Medulla oblongata (tissue), 1 donor: ENCODE results near the gene TMEM141.

ENCODE experiments used
- DNase-seq: peaks from one replicate; pipeline ENCODE4 v3.0.0-alpha.2; 2015; ENCODE audit errors: extremely low spot score

The TMEM141 gene

DNA sequence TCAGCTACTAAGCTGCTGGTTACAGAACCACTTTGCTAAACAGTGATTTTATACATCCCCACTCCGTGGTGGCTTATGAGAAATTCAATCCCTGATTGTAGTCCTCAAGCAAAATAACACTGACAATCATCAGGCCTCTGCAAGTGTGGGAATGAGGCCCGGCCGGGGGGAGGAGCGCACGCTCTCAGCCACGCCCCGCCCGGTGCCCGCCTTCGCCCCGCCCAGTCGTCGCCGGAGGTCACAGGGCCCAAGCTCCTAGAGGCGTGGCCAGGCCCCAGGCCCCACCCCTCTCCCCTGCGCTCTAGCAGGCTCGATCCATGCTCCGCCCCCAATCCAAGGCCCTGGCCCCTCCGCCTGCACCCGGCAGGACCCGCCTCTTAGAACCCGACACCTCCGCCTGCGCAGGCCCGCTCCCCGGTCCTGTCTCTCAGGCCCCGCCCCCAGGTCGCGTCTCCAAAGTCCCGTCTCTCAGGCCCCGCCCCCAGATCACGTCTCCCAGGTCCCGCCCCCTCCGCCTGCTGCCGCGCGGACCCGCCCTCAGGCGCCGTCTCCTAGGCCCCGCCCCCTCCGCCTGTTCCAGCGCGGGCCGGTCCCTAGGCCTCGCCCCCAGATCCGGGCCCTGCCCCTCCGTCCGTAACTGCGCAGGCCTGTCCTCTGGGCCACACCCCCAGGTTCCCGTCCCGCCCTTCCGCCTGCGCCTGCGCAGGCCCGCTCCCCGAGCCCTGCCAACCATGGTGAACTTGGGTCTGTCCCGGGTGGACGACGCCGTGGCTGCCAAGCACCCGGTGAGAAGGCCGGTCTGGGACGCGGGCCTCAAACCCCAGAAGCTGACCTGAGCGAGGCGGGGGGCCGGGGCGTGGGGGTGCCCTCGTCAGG, at the start of gene TMEM141:
TMEM141 (plus strand) TSS at position 705 of the 876 bp plus-strand sequence; CDS start at position 732, 27 bp downstream.
- peak; percentile 99 for DNase-seq

DNA sequence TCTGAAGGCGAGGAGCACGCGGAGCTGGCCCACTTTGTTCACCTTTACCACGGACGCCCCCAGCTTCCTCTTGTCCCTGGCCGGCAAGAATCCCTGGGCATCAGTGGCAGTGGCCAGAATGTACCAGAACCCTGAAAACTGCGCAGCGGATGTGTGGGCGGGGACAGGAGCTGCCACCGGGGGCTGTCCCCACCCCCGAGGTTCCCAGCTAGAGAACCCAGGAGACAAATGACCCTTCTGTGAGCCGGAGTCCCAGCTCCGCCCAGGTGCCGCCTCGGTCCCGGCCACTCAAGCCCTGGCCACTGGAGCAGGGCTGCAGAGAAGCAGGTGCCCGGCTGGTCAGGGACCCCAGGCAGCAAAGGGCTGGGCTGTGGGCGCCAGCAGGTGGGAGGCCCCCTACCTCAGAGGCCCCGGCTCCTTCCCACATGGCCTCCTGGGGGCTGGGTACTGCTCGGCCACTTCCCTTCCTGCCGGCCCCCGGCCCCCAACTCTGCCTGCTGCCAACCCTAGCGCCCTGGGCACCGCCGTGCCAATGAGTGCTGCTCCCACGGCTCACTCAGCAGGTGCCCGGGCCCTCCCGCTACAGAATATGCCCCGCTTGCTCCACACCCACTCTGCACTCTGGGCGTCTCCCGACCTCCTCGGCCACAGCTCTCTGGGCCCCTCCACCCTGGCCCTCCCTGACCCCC, 49.1 kb upstream of the TMEM141 start:
- DNase-seq: no peak

DNA sequence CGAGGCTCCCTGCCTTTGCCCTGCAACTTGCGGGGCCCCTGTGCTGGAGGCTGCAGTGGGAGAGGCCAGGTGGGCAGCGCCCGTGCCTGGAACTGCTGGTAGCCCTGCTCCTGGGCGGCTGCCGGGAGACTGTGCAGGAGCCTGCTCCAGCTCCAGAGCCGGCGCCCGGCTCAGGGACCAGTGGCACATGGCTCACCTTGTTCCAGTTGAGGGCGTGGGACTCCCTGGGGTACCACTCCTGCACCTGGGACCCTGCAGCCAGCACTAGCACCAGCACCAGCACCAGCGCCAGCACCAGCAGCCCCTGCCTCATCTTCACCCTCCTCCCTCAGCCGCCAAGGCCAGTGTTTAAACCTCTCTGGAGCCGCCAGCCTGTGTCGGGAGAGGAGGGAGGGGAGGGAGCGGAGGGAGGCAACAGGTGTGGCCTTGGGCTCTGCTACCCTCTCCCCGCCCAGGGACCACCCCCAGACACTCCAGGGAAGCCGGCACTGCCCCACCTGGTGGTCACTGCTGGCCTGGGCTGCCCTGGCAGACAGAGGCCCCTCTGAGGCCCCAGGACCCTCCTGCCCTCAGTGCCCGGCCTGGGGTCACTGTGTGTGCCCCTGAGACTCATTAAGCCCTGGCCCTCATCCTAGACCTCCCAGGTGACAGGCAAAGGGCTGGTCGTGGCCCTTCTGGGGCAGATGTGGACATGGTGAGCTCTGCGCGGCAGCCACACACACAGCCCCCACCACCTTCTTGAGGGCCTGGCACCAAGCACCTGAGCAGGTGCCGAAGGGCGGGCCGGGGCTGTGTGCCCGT, 48.4 kb upstream of the TMEM141 start, which contains the start of gene LCN10:
LCN10 (minus strand) TSS at position 350 of the 801 bp plus-strand sequence; CDS start at position 313, 37 bp downstream.
- no peak for DNase-seq

DNA sequence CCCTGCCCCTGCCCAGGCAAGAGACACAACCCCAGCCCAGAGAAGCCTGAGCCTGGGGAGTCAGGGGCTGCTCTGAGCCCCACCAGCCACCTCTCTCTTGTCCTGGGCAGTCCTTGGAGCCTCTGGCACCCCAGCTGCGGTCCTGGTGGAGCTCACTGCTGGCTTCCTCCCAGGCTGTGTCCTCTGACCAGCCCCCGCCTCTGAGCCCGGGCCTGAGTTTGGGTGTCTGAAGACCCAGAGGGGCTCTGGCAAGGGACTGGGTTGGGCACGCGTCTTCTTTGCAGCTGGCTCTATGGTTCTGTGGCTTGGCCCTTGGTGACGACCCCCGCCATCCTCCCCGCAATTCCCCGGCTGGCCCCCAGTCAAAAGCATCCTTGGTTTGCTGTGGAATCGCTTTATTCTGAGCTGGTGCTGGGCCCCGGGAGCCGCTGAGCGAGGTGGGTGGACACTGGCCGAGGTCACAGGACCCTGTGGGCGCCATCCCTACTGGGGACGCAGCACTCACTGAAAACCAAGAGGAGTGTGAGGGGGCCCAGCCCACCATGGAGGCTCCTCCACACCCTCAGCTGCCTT, 47.4 kb upstream of the TMEM141 start:
- DNase-seq: no peak

DNA sequence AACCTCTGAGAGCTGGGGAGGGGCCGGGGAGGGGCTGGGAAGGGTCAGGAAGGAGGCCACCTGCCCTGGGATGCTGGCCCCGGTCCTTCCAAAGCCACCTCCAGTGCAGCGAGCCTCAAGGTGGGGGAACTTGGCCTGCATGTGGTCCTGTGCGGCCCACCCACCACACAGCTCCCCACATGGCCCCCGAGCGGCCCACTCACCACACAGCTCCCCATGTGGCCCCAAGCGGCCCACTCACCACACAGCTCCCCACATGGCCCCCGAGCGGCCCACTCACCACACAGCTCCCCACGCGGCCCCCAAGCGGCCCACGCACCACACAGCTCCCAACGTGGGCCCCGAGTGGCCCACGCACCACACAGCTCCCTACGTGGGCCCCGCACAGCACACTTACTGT, 46.4 kb upstream of the TMEM141 start:
- DNase-seq: no peak

DNA sequence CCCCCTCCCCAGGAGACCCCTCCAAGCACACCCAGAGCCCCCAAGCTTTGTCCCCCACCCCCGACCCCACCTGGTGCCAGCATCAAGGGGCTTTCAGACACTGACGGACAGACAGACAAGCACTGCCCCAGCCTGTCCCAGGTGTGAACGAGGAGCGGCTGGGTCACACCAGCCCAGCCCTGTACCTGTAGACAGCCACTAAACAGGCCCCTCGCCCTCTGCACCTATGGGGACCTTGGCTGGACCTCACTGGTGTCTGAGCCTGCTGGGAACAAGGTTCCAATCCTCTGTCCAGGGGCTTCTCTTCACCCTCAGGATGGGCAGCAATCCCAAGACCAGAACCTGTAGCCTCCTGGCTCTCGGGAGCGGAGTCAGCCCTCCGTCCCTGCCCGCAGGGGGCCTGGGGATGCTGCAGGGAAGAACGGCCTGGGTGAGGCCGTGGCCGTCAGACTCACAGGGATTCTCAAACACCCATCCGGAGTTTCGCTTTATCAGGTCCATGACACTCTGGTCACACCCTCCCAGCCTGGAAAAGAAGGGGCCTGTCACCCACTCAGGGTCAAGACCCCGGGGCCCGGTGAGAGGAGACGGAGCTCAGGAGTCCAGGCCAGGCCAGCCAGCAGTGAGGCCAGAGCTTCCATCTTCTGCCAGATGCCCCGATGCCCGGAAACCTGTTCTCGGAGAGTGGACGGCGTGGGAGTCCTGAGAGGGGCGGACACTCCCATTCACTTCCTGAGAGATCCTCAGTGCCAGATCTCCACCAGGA, 45.6 kb upstream of the TMEM141 start:
- no peak for DNase-seq

DNA sequence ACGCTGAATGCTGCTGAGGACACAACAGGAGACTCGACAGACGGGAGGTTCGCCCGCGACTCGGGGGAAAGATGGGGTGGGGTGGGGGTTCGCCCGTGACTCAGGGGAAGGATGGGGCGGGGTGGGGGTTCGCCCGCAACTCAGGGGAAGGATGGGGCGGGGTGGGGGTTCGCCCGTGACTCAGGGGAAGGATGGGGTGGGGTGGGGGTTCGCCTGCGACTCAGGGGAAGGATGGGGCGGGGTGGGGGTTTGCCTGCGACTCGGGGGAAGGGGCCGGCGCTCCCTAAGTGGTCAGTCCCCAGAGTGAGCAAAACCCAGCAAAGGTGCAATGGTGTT, 45.0 kb upstream of the TMEM141 start:
- DNase-seq: no peak

DNA sequence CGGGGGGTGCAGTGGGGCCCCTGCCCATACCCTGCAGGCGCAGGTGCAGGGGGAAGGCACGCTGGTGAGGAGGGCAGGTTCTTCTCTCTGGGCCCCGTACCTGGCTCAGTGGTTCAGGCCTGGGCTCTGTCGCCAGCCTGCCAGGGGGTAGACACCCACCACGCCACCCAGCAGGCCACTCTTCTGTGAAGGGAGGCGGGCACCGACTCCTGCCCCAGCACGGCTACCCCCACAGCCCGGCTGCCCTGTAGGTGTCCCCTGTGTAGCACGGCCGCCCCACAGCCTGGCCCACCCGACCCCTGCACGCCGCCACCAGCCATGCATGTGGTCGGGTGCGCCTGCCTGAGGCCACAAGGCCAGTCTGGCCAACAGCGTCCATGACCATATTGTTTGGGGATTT, 44.5 kb upstream of the TMEM141 start:
- no peak for DNase-seq

DNA sequence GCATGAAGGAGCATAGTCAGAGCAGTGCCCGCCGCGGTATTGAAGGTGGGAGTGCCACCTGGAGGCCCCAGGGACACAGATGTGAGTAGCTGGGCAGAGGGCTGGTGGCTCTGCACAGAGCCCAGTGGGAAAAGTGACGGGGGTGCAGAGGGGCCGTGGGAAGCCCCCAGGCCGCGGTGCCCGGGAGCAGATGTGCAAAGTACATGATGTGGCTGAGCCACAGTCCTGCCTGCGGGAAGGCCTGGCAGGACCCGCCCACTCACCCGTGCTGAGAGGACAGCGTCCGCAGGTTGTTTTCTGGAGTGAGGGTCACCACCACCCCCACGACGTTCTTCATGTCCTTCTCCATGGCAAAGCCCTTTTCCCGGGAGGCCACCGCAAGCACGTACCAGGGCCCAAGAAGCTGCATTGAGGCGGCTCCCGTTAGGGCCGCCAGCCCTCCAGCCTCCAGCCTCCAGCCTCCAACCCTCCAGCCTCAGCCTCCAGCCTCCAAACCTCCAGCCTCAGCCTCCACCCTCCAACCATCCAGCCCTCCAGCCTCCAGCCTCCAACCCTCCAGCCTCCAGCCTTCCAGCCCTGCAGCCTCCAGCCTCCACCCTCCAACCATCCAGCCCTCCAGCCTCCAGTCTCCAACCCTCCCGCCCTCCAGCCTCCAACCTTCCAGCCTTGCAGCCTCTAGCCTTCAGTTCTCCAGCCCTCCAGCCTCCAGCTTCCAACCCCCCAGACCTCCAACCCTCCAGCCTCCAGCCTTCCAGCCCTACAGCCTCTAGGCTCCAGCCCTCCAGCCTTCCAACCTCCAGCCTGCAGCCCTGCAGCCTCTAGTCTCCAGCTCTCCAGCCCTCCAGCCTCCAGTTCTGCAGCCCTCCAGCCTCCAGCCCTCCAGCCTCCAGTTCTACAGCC, 43.7 kb upstream of the TMEM141 start:
- DNase-seq: no peak

DNA sequence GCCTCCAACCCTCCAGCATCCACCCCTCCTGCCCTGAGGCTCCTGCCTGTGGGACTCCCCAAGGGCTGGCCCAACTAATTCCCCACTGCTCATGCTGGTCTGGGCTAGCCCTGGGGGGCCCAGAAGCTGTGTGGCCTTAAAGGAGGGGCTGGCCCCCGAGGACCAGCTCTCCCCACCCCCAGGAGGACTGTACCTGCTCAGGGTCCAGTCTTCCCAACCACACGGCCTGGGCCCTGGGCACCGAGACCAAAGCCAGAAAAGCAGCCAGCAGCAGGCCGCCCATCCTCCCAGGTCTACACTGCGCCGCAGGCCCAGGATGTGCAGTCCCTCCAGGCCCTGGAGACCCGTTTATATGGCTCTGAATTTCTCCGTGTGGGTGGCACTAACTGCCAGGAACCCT, 42.9 kb upstream of the TMEM141 start, which contains the start of gene LCN6:
LCN6 (minus strand) TSS at position 325 of the 400 bp plus-strand sequence; CDS start at position 283, 42 bp downstream.
- no peak for DNase-seq

DNA sequence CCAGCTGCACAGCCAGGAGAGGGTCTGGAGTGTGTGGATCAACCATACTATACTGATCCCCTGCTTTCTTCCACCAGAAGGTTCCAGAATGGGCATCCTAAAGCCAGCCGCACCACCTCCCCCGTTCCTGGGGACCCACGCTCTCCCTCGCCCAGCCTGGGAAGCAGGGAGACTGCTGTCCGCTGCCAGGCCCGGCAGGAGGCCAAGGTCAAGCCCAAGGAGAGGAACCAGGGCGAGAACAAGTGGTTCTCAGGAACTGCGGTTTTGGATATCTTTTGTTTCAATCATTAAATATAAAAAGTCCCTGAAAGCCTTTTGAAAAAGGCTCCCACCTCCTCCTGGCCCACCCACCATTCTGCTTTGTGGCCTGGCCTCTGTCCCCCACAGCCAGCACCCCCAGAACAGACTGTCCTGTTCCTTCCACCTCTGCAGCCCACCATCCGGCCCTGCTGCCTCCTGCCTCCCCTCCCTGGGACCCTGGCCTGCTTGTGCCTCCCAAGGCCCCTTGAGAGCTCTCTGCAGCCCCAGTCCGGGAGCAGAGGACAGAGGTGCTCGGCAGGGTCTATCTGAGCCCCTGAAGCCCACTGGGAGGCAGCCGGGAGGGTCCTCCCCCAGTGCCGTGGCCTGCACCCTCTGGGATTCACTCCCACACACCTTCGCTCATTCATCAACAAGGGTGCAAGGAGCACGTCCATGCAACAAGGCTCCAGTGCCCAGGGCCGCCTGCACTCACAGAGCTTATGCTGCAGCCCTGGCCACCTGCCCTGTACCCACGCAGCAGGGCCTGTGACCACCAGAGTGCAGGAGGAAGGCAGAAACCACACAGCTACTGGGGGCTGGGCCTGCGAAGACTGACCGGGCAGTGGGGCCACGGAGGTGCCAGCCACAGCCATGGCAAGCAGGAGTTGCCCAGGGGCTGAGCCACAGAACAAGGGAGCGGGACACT, 42.2 kb upstream of the TMEM141 start:
- DNase-seq: no peak

DNA sequence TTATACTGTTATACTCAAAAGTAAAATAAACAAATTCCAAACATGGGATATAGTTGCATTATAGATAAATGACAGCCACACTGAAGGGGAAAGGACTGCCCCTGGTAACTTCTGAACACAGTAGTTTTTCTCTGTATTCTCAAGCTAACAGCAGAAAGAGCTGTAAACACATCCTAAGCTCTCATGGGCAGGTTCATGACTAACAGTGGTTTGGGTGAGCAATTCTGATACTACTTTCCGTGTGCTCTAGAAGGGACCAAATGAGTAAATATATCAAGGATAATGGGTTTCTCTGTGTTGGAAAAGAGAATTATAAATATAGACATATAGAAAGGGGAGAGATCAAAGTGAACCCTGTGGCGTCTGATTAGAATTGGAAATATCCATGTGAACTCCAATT, 40.6 kb upstream of the TMEM141 start:
- no peak for DNase-seq

DNA sequence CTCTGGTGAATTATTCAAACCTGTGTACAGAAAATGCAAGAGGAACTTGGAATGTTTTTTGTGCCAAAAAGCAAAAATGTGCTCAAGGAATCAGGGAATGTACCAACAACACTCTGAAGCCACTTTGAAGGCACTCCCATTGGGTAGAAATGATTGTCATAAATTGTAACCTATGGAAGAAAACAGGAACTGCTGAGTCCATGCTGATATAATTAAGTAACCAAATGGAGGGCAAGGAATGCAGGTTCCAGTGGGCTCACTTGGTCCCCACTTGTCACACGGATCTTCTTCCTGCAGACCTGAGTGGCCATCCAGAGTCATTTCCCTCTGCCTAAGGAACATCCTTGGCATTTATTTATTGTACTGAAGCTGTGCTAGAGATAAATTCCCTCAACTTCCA, 39.9 kb upstream of the TMEM141 start:
- DNase-seq: no peak

DNA sequence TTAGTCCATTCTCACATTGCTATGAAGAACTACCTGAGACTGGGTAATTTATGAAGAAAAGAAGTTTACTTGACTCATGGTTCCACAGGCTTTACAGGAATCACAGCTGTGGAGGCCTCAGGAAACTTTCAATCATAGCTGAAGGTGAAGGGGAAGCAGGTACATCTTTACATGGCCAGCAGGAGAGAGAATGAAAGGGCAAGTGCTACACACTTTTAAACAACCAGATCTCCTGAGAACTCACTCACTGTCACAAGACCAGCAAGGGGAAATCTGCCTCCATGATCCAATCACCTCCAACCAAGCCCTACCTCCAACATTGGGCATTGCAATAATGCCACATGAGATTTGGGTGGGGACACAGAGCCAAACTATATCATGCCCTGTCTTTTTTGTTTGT, 39.3 kb upstream of the TMEM141 start:
- DNase-seq: no peak

DNA sequence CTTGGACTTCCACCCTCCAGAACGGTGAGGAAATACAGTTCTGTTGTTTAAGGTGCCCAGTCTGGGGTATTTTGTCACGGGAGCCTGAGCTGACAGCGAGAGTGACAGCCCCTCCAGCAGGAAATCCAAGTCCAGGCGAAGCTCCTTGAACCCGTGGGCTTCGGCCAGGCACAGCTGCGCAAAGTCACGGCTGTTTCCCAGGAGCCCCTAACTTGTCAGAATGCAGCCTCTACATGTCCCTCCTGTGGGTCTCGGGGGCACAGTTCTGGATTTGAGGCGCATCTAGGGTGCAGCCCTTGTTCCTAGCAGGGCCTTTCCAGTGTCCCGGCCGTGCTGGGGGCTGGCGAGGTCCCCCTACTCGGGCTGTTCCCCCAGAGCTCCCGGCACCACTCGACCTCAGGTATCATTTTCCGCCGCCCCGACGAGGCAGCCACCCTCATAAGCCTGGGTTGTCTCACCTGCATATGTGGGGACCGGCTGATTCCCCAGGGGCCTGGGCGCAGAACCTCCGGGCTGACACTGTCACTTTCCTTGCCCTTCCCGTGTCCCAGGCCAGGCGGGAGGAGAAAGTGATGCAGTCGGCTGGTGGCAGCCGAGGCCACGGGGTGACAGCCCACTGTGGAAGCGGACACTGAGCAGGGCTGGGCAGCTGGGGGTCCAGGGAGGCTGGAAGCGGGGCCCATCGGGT, 37.6 kb upstream of the TMEM141 start:
- no peak for DNase-seq

DNA sequence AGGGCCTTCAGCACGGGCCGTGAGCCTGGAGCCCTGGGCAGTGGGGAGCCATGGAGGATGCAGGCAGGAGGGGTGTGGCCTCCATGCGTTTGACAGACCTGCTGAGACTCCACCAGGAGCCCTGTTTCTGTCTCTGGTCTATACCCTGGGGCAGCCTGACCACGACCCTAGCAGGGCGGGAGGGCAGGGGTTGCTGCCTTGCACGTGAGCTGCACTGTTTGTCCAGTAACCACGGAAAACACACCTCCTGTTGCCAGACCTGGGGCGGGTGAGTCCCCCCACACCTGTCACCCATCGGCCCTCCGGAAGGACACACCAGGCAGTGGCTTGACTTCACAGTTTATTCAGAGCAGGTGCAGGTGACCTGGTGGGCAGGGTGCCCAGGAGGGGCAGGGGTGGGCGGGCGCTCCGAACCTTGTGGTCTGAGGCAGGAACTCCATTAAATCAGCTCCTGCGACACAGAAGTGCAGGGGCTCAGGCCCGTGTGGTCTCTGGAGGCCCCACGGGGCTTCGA, 37.0 kb upstream of the TMEM141 start:
- DNase-seq: no peak

DNA sequence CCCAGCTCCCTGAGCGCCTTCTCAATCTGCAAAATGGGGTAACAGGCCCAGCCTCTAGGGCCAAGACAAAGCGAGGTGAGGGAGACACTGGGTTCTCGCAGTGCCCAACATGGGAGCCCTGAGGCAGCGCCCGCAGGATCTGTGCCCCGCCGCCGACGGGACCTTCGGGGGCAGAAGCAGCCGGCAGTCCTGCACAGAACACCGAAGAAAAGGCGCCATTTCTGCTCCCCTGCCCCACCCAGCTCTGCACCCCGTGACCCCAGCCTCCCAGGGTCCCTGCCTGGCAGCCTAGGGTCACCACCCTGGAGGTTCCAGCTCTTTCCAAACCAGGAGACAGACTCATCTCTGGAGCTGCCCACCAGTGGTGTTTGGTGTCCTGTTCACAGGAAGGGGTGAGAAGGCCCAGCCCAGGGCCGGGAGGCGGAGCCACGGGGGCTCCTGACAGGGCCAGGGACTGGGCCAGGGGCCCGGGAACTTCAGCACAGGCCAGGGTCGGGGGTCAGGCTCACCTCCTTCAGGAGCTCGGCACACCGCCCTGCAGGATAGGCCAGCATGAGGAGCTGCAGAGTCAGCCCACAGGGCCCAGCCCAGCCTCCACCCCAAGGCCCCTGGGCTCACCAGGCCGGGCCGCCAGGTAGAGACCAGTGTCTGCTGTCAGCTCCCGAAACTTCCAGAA, 36.4 kb upstream of the TMEM141 start:
- no peak for DNase-seq
